ENCODE measurements around the gene JAG1.
"Not testable (repeated sequence)": the region's sequence is repeated elsewhere in the genome, so short reads cannot be mapped to it uniquely, and the experiment has no call there.

The JAG1 gene

DNA sequence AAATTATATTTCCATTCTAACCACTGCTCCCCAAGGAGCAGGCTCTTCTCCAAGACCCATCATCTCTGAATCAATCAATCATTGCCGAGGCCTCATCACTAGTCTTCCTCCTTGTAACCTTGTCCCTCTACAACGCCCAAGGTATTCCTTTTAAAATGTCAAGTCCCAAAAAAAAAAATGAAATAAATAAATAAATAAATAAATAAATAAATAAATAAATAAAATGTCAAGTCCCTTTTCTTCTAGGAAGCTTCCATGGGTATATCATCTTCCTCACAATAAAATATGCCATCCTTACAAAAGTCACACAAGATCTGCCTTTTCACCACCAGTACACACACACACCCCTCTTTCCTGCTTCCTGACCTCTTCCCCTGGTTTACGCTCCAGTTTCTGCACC, 57.6 kb downstream of the JAG1 start:
- H3K4me3 ChIP-seq (replicated peaks; ENCODE audit: low read depth, low read length): no peak overlapping the region
- DNase-seq (ENCODE audit: low read depth): no peak

DNA sequence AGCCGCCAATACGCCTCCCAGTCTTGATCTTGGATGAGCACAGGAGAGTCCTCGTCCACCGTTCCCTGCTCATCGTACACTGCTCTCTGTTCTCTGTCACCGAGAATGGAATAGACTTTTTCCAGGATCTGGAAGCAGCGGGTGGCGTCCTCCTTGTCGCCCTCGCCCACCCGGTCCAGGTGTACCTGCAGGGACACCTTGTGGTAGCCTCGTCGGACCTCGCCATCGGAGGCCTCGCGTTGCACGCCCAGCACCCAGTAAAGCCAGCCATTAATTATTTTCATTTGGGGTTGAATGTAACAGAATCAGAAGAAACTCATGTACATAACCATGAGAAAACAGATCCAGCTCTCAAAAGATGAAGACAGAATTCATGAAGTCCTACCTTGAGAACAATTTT, 59.9 kb downstream of the JAG1 start:
- no peak overlapping the region for H3K4me3 ChIP-seq (replicated peaks; ENCODE audit: low read depth, low read length)
- TF ChIP-seq, protein P1, sequence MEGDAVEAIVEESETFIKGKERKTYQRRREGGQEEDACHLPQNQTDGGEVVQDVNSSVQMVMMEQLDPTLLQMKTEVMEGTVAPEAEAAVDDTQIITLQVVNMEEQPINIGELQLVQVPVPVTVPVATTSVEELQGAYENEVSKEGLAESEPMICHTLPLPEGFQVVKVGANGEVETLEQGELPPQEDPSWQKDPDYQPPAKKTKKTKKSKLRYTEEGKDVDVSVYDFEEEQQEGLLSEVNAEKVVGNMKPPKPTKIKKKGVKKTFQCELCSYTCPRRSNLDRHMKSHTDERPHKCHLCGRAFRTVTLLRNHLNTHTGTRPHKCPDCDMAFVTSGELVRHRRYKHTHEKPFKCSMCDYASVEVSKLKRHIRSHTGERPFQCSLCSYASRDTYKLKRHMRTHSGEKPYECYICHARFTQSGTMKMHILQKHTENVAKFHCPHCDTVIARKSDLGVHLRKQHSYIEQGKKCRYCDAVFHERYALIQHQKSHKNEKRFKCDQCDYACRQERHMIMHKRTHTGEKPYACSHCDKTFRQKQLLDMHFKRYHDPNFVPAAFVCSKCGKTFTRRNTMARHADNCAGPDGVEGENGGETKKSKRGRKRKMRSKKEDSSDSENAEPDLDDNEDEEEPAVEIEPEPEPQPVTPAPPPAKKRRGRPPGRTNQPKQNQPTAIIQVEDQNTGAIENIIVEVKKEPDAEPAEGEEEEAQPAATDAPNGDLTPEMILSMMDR (IDR thresholded peaks at IDR 0.05; ENCODE audit: low read length, missing control alignments): no peak

More for the DNA sequence above, 57.6 kb downstream of the JAG1 start:
- TF ChIP-seq, protein P1 (IDR thresholded peaks at IDR 0.05; ENCODE audit: low read length, missing control alignments): no peak

DNA sequence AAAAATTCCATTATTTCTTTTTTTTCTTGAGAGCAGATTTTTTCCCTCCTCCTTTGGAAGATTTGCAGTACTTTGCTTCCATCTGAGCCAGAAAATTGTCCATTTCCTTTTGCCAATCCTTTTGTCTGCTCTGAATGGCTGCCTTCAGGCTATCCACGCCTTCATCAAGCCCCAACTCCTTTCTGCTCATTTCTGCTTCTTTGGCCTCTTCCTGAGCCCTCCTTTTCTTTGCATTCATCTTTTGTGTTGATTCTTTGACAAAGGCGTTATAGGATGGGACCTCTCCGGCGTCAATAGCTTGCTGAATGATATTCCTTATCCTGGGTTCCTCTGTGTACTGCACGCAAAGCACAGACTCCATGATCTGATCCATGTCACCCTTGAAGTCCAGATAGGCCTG, 60.4 kb downstream of the JAG1 start:
- not testable (repeated sequence) for H3K4me3 ChIP-seq (replicated peaks; ENCODE audit: low read depth, low read length); DNase-seq (ENCODE audit: low read depth)

More for the DNA sequence above, 59.9 kb downstream of the JAG1 start:
- no peak for DNase-seq (ENCODE audit: low read depth)

DNA sequence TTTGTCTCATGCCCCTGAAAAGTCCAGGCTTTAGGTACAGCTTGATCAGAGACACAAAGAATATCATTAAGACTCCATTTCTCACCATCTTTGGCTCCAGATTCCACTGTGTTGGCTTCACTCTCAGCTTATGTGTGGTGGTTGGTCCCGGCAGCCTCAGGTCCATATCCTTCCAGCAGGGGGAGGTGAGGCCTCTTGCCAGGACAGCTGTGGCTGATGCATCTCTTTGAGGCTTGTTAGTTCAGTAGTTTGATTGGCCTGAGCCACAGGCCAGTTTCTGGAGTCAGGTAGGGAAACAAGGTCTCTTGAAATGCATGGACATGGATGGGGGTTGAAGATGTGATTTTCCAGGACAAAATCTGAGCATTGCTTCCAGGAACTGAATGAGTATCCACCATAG, 62.4 kb downstream of the JAG1 start:
- TF ChIP-seq, protein P1 (IDR thresholded peaks at IDR 0.05; ENCODE audit: low read length, missing control alignments): peak; percentile 54
- peak; percentile 65 for DNase-seq (ENCODE audit: low read depth)
- no peak overlapping the region for H3K4me3 ChIP-seq (replicated peaks; ENCODE audit: low read depth, low read length)

DNA sequence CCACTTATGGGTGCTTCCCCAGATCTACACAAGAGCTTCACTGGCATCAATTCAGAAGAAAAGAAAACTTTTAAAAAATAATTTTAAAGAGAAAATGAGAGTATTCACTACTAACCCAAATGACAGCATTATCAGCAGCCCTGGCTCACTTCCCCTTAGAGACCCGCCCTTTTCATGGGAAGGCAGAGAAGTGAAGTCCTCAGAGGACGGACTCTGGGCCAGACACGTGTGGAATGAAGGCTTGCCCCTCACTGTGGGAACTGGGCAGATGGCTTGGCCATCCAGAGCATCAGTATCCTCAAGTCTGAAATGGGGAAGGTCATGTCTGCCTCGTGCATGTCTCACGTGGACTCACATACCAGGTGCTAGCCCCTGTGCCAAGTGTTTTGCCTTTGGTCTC, 63.5 kb downstream of the JAG1 start:
- H3K4me3 ChIP-seq (replicated peaks; ENCODE audit: low read depth, low read length): no peak overlapping the region
- peak; percentile 52 for DNase-seq (ENCODE audit: low read depth)
- TF ChIP-seq, protein P1 (IDR thresholded peaks at IDR 0.05; ENCODE audit: low read length, missing control alignments): no peak

DNA sequence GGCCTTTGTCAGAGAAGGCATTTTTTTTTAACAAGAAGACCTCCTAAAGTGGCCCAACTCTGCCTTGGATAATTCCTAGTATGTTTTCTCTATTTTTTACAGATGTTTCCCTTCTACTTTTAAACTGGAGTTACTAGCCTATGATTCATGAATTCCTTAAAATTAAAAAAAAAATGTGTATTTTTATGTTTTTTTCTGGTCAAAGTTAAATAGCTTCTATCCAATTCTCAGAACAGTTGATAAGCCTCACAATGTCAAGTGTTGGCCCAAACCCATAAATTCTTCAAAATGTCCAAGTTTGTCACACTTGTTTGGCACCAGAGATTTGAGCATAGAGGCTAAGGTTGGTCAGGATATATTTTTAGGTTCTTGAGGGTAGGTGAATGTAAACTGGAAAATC, 64.0 kb downstream of the JAG1 start:
- peak; percentile 61 for DNase-seq (ENCODE audit: low read depth)
- TF ChIP-seq, protein P1 (IDR thresholded peaks at IDR 0.05; ENCODE audit: low read length, missing control alignments): no peak
- no peak overlapping the region for H3K4me3 ChIP-seq (replicated peaks; ENCODE audit: low read depth, low read length)

DNA sequence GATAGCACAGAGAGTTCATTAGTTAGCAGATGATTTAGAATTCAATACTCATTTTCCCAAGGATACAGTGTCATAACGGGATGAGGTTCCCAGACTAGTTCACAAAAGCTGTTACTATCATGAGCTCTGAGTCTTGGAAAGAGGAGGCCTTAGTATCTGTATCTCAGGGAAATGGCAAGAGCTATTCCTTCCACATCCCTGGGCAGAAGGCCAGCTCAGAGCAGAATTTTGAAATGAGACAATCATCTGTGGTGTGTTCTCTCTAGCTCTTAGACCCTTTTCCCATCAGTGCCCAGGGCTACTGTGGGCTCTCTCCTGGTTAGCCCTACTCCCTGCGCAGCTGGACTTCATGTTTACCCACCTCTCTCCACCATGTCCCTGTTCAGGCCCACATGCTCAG, 64.5 kb downstream of the JAG1 start:
- DNase-seq (ENCODE audit: low read depth): peak; percentile 90
- TF ChIP-seq, protein P1 (IDR thresholded peaks at IDR 0.05; ENCODE audit: low read length, missing control alignments): no peak
- no peak overlapping the region for H3K4me3 ChIP-seq (replicated peaks; ENCODE audit: low read depth, low read length)
